Measurements from ENCODE around the gene RFC1.

GRCh38 chr4:39295784-39296183, 70.4 kb downstream of the RFC1 start:
- TF ChIP-seq CTCF (IDR thresholded peaks at IDR 0.05; ENCODE audit: poor library complexity, severe bottlenecking) (no peak), REST (IDR thresholded peaks at IDR 0.05; ENCODE audit: borderline replicate concordance) (no peak), EP300 (conservative IDR thresholded peaks at IDR 0.05; ENCODE audit: poor library complexity, severe bottlenecking) (no peak), POLR2AphosphoS5 (IDR thresholded peaks at IDR 0.05) (no peak)

Data from neural cell (in vitro differentiated cells).